H1 (cell line): ENCODE measurements around the gene BBIP1. TPM values are rescaled to one million over a fixed set of nuclear protein-coding genes. Genes with fewer than 3 reads are reported as not detected.

Experiments used
- CTCF ChIA-PET: fragments of 300-600 bp; sonication (Branson Sonifier 250); formaldehyde crosslinking; loops from one replicate; lab custom pipeline; 2021; ENCODE audit not compliant: partially characterized antibody; lab: Charles Lee
- POLR2A ChIA-PET: fragments of 300-600 bp; sonication (Branson Sonifier 250); formaldehyde crosslinking; loops from one replicate; lab custom pipeline; 2021; ENCODE audit warnings: inconsistent platforms; ENCODE audit not compliant: partially characterized antibody; lab: Charles Lee
- DNase-seq, 2 experiments: peaks; one replicate each; pipeline versions ENCODE4 v3.0.0 to v3.0.0-alpha.2; 2010 to 2022; ENCODE audit warnings: low spot score in 2 of 2, low read depth in 1 of 2, mixed read lengths in 1 of 2
- FAIRE-seq: peaks from 2 replicates; lab custom pipeline; 2011; peaks lifted over from hg19 to GRCh38; lab: Jason Lieb, UNC
- H2AFZ ChIP-seq: 2 replicates; pipeline ENCODE4 v1.8.1; 2012; ENCODE audit warnings: low read length, inconsistent platforms
- H2AK5ac ChIP-seq: 2 replicates; pipeline ENCODE4 v1.6.1; 2013; ENCODE audit warnings: low read depth, low read length
- H2BK120ac ChIP-seq: replicated peaks from 2 replicates; pipeline ENCODE3; 2013; ENCODE audit warnings: low read depth, low read length, inconsistent platforms
- H2BK12ac ChIP-seq: 2 replicates; pipeline ENCODE4 v1.6.1; 2013; ENCODE audit warnings: low read depth, low read length
- H2BK15ac ChIP-seq: 2 replicates; pipeline ENCODE4 v1.6.1; 2013; ENCODE audit warnings: low read length
- H2BK20ac ChIP-seq: 2 replicates; pipeline ENCODE4 v1.6.1; 2013; ENCODE audit warnings: low read length
- H2BK5ac ChIP-seq: 2 replicates; pipeline ENCODE4 v1.6.1; 2013; ENCODE audit warnings: low read depth, low read length
- H3K14ac ChIP-seq: 2 replicates; pipeline ENCODE4 v1.6.1; 2013; ENCODE audit warnings: inconsistent platforms; ENCODE audit not compliant: insufficient read length
- H3K18ac ChIP-seq: 2 replicates; pipeline ENCODE4 v1.6.1; 2013; ENCODE audit warnings: low read length; ENCODE audit errors: extremely low read depth
- H3K23ac ChIP-seq: 2 replicates; pipeline ENCODE4 v1.6.1; 2013; ENCODE audit warnings: inconsistent platforms; ENCODE audit not compliant: insufficient read length
- H3K23me2 ChIP-seq: 2 replicates; pipeline ENCODE4 v1.6.1; 2013; ENCODE audit warnings: low read depth, low read length
- H3K27ac ChIP-seq: 2 replicates; pipeline ENCODE4 v1.6.1; 2011; ENCODE audit warnings: low read depth, low read length, inconsistent platforms
- H3K27me3 ChIP-seq, 4 experiments: replicated peaks in 1 of 4; 1 replicate in 1 of 4; 2 replicates in 3 of 4; pipeline versions ENCODE4 v1.6.1 to v1.8.1; 2011 to 2013; ENCODE audit warnings: low read length in 3 of 4, mild to moderate bottlenecking in 3 of 4, inconsistent platforms in 2 of 4, mixed read lengths in 2 of 4, moderate library complexity in 1 of 4; ENCODE audit not compliant: control insufficient read depth in 3 of 4, insufficient read depth in 3 of 4; ENCODE audit errors: extremely low read depth in 1 of 4
- H3K36me3 ChIP-seq, 4 experiments: 2 replicates each; pipeline versions ENCODE4 v1.6.1 to v1.8.1; 2011 to 2013; ENCODE audit warnings: mild to moderate bottlenecking in 4 of 4, low read length in 3 of 4, moderate library complexity in 2 of 4, control low read depth in 1 of 4, inconsistent platforms in 1 of 4; ENCODE audit not compliant: insufficient read depth in 4 of 4, control insufficient read depth in 2 of 4
- H3K4ac ChIP-seq: replicated peaks from 2 replicates; pipeline ENCODE3; 2013; ENCODE audit warnings: low read length, low read depth, mixed read lengths, inconsistent platforms; ENCODE audit not compliant: insufficient read length
- H3K4me1 ChIP-seq, 4 experiments: replicated peaks in 1 of 4; 1 replicate in 1 of 4; 2 replicates in 3 of 4; pipeline versions ENCODE4 v1.6.1 to v1.8.1; 2011 to 2013; ENCODE audit warnings: low read length in 3 of 4, inconsistent platforms in 2 of 4, mixed read lengths in 1 of 4; ENCODE audit not compliant: insufficient read depth in 4 of 4, control insufficient read depth in 3 of 4
- H3K4me2 ChIP-seq, 2 experiments: 2 replicates each; pipeline versions ENCODE4 v1.6.1 to v1.8.1; 2011 to 2013; ENCODE audit warnings: low read depth in 2 of 2, low read length in 2 of 2, control low read depth in 1 of 2, inconsistent platforms in 1 of 2, mild to moderate bottlenecking in 1 of 2; ENCODE audit not compliant: insufficient read depth in 1 of 2
- H3K4me3 ChIP-seq, 4 experiments: fragments of 200-600, 300-600 bp in 1 of 4; sonication (generic), shearing (Covaris generic), sonication (Bioruptor Twin) in 1 of 4; 2 replicates each; pipeline versions ENCODE4 v1.5.1 to v1.8.1; 2011 to 2016; ENCODE audit warnings: low read length in 4 of 4, low read depth in 3 of 4, control low read depth in 2 of 4, inconsistent platforms in 2 of 4, mild to moderate bottlenecking in 2 of 4, mixed read lengths in 1 of 4, moderate library complexity in 1 of 4; ENCODE audit not compliant: insufficient read depth in 2 of 4; ENCODE audit errors: extremely low read depth in 1 of 4
- H3K56ac ChIP-seq: replicated peaks from 2 replicates; pipeline ENCODE3; 2013; ENCODE audit warnings: low read depth, mild to moderate bottlenecking, mixed read lengths, low read length, inconsistent platforms; ENCODE audit not compliant: insufficient read length
- H3K79me1 ChIP-seq: 2 replicates; pipeline ENCODE4 v1.6.1; 2013; ENCODE audit warnings: low read depth, low read length, control low read depth
- H3K79me2 ChIP-seq, 2 experiments: 2 replicates each; pipeline versions ENCODE4 v1.6.1 to v1.8.1; 2012 to 2013; ENCODE audit warnings: low read length in 2 of 2, mild to moderate bottlenecking in 2 of 2, inconsistent platforms in 1 of 2; ENCODE audit not compliant: insufficient read depth in 2 of 2, control insufficient read depth in 1 of 2
- H3K9ac ChIP-seq, 4 experiments: replicated peaks in 1 of 4; 1 replicate in 1 of 4; 2 replicates in 3 of 4; pipeline versions ENCODE4 v1.6.1 to v1.8.1; 2011 to 2013; ENCODE audit warnings: low read depth in 3 of 4, low read length in 3 of 4, control low read depth in 2 of 4, mild to moderate bottlenecking in 2 of 4, moderate library complexity in 2 of 4, inconsistent platforms in 1 of 4; ENCODE audit errors: extremely low read depth in 1 of 4
- H3K9me3 ChIP-seq, 2 experiments: 2 replicates each; pipeline versions ENCODE4 v1.6.1 to v1.8.1; 2012 to 2013; ENCODE audit warnings: mild to moderate bottlenecking in 2 of 2, moderate library complexity in 2 of 2, control low read depth in 1 of 2, inconsistent platforms in 1 of 2, low read depth in 1 of 2, low read length in 1 of 2, mixed read lengths in 1 of 2; ENCODE audit not compliant: insufficient read depth in 2 of 2
- H4K20me1 ChIP-seq, 2 experiments: replicated peaks in 1 of 2; 2 replicates each; pipeline versions ENCODE3 to v1.8.1; 2011 to 2013; ENCODE audit warnings: inconsistent platforms in 2 of 2, low read length in 2 of 2, mild to moderate bottlenecking in 1 of 2; ENCODE audit not compliant: insufficient read depth in 2 of 2, control insufficient read depth in 1 of 2
- H4K5ac ChIP-seq: 2 replicates; pipeline ENCODE4 v1.6.1; 2013; ENCODE audit warnings: low read length, low read depth, mixed read lengths, inconsistent platforms; ENCODE audit not compliant: insufficient read length
- H4K8ac ChIP-seq: 2 replicates; pipeline ENCODE4 v1.8.0; 2013; ENCODE audit warnings: mild to moderate bottlenecking, moderate library complexity, low read length, inconsistent platforms; ENCODE audit not compliant: insufficient read depth; ENCODE audit errors: extremely low read depth
- H4K91ac ChIP-seq: replicated peaks from 2 replicates; pipeline ENCODE3; 2013; ENCODE audit warnings: low read length, mixed read lengths, inconsistent platforms; ENCODE audit not compliant: insufficient read length
- ASH2L ChIP-seq: fragments of 200-600, 300-600 bp; sonication (generic); IDR thresholded peaks from one replicate; pipeline ENCODE4 v1.7.1; 2017; ENCODE audit warnings: low read length
- CBX8 ChIP-seq: fragments of 300-800, 300-1000 bp; sonication (generic); IDR thresholded peaks from 2 replicates; pipeline ENCODE4 v1.7.1; 2016; ENCODE audit warnings: low read depth, low read length, borderline replicate concordance
- HDAC6 ChIP-seq: IDR thresholded peaks from one replicate; pipeline ENCODE4 v1.7.1; 2012; ENCODE audit warnings: low read depth, mild to moderate bottlenecking, inconsistent platforms, low read length, moderate library complexity
- NANOG ChIP-seq: IDR thresholded peaks from 2 replicates; pipeline ENCODE4 v1.6.1; 2011; ENCODE audit warnings: low read length, low read depth, mild to moderate bottlenecking, inconsistent platforms; ENCODE audit not compliant: insufficient read depth, poor library complexity, severe bottlenecking
- POLR2A ChIP-seq, 2 experiments: IDR thresholded peaks; 1 replicate in 1 of 2; 2 replicates in 1 of 2; pipeline ENCODE4 v1.6.1; 2011; ENCODE audit warnings: low read depth in 2 of 2, low read length in 2 of 2, mild to moderate bottlenecking in 2 of 2; ENCODE audit errors: control extremely low read depth in 1 of 2
- RNF2 ChIP-seq: fragments of 200-900, 300-1000 bp; sonication (generic); IDR thresholded peaks from 2 replicates; pipeline ENCODE4 v1.7.1; 2016; ENCODE audit warnings: borderline replicate concordance, low read depth, mild to moderate bottlenecking, antibody characterized with exemption, low read length; ENCODE audit not compliant: poor library complexity, severe bottlenecking; ENCODE audit errors: missing control alignments
- SP2 ChIP-seq: IDR thresholded peaks from 2 replicates; pipeline ENCODE4 v1.6.1; 2012; ENCODE audit warnings: mild to moderate bottlenecking, low read length, inconsistent platforms
- WGBS, 2 experiments: shearing (Covaris generic) in 1 of 2; methylation state at CpG; one replicate each; pipeline versions ENCODE4 v1.1.6 to v1.1.7; 2013 to 2015; ENCODE audit warnings: low lambda C conversion rate in 2 of 2, mixed read lengths in 2 of 2, inconsistent platforms in 1 of 2, low coverage in 1 of 2, missing lambda C conversion rate in 1 of 2; ENCODE audit not compliant: insufficient replicate concordance in 2 of 2, insufficient coverage in 1 of 2, insufficient read length in 1 of 2; ENCODE audit errors: extremely low coverage in 1 of 2, missing lambda C conversion rate in 1 of 2; 5-methylcytosine and 5-hydroxymethylcytosine counted together
- polyA plus RNA-seq, 7 experiments: library from polyadenylated mRNA; depleted of rRNA in 3 of 7; stranded (reverse) in 5 of 7; unstranded in 2 of 7; fragments of >200 nt in 5 of 7; fragments of 200-250 nt in 2 of 7; gene quantifications; 1 replicate in 5 of 7; 2 replicates in 1 of 7; 4 replicates in 1 of 7; pipeline versions ENCODE4 v1.2.1 to v1.2.3, GENCODE V29; 2011 to 2013; ENCODE audit warnings: missing spikeins in 2 of 7, mixed read lengths in 2 of 7
- total RNA-seq: library from RNA; stranded (reverse); fragmentation: NEBNext Ultra II Directional; extraction: Animal tissue kit (Norgen Biotek cat#: 25700); gene quantifications from 2 replicates; pipeline ENCODE4 v1.2.1, GENCODE V29; 2021
- TF ChIP-seq, protein P1 (sequence below): IDR thresholded peaks from 2 replicates; pipeline ENCODE4 v1.6.1; 2012; ENCODE audit warnings: inconsistent platforms

Gene BBIP1
- total and polyA plus RNA-seq, 2 of the 8 experiments (the other 6 are each of a cell fraction or from before 2014, with no cell fraction given) = 8.8 to 19.6 TPM

DNA sequence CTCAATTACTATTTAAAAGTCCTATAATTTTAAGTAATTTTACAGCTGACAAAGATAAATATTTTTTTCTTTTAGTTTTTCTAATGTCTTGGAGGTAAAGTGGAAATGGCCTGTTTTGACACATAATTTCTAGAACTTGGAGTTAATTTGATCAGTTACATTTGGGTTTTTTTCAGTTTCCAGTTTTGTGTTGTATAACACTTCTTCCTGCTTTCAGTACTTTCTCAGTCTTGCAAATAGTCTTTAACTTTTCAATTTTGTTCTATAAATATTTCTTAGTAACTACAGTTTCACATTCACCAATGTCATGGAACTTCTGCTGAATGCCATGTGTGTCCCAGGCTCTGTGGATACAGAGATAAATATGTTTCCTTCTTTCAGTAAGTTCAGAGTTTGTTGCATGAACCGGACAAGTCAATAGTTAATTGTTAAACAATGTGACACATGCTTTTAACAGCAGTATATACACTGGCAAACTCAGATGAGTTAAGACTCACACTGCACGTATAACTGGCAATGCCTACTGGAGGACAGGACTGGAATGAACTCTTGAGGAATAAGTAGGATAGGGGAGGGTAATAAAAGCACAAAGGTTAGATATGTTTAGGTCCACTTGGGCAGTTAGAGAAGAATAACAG lies 5.0 kb upstream of the BBIP1 start:
- Histone ChIP-seq H3K4ac (no peak overlapping the region), H3K4me3 (no peak overlapping the region), H2BK20ac (no peak overlapping the region), H3K27me3 (no peaks in the 10 kb centered on the region), H4K8ac (no peak overlapping the region), H3K4me1 (no peaks in the 10 kb centered on the region), H3K23me2 (no peaks in the 10 kb centered on the region), H3K4me2 (no peak overlapping the region), H2AFZ (no peak overlapping the region), H4K20me1 (peaks cover 1 to 5% of the 10 kb centered on the region in 2 experiments), H2BK120ac (no peak overlapping the region), H3K23ac (peak overlapping the region; percentile 9), H3K56ac (no peak overlapping the region), H4K5ac (no peak overlapping the region), H2BK15ac (no peak overlapping the region), H3K27ac (no peak overlapping the region), H3K79me1 (no peaks in the 10 kb centered on the region), H3K18ac (no peak overlapping the region), H2AK5ac (no peak overlapping the region), H4K91ac (no peak overlapping the region), H3K9ac (no peak overlapping the region), H3K79me2 (peaks cover 7 to 90% of the 10 kb centered on the region in 2 experiments; a peak in 3 of 4 replicates), H2BK12ac (no peak overlapping the region), H3K36me3 (no peaks in the 10 kb centered on the region), H2BK5ac (no peak overlapping the region), H3K14ac (no peak overlapping the region)
- CTCF ChIA-PET = no interaction called here
- no peak for FAIRE-seq
- no peak for DNase-seq
- WGBS, 2 experiments = 93% methylated on average over 2 of the region's 2 CpGs; no CpG with 5 or more reads in 1 of the 2 experiments
- no peak for TF ChIP-seq CBX8
- no peak for TF ChIP-seq ASH2L
- no peak for TF ChIP-seq POLR2A (IDR thresholded peaks at IDR 0.05; ENCODE audit: control extremely low read depth in 1 of 2, low read depth in 2 of 2, low read length in 2 of 2)
- TF ChIP-seq SP2 = no peak
- TF ChIP-seq RNF2 = no peak
- TF ChIP-seq, protein P1, sequence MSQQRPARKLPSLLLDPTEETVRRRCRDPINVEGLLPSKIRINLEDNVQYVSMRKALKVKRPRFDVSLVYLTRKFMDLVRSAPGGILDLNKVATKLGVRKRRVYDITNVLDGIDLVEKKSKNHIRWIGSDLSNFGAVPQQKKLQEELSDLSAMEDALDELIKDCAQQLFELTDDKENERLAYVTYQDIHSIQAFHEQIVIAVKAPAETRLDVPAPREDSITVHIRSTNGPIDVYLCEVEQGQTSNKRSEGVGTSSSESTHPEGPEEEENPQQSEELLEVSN = no peak
- no peak for TF ChIP-seq NANOG
- no peak for TF ChIP-seq HDAC6
- TF ChIP-seq, all 59 proteins: peak for 0
- POLR2A ChIA-PET = no interaction called here
- H3K9me3 ChIP-seq = no peaks in the 10 kb centered on the region
